HEK293 (cell line): ENCODE measurements around the gene TTLL11.

Source experiments
- PBX3 ChIP-seq: sonication (generic); formaldehyde crosslinking; IDR thresholded peaks from 2 replicates; pipeline ENCODE4 v1.8.1; 2022; ENCODE audit warnings: mild to moderate bottlenecking, moderate library complexity, missing genetic modification reagents
- ZBTB17 ChIP-seq: fragments of 450-650 bp; formaldehyde crosslinking; IDR thresholded peaks from 2 replicates; pipeline ENCODE4 v1.5.1; 2016; ENCODE audit warnings: missing biosample characterization, missing genetic modification characterization
- ZNF248 ChIP-seq: fragments of 450-650 bp; formaldehyde crosslinking; IDR thresholded peaks from 2 replicates; pipeline ENCODE4 v1.5.1; 2017; ENCODE audit warnings: missing biosample characterization, missing genetic modification characterization
- ZNF626 ChIP-seq: fragments of 450-650 bp; sonication (Bioruptor Pico); formaldehyde crosslinking; IDR thresholded peaks from 2 replicates; pipeline ENCODE4 v1.5.1; 2018; ENCODE audit warnings: missing biosample characterization, missing genetic modification characterization, inconsistent platforms

- TF ChIP-seq PBX3 (CRISPR knock-in tag) (no peak), ZBTB17 (no peak), ZNF248 (no peak), ZNF626 (tag by site-specific recombination) (no peak)
These were observed 249.0 kb downstream of the TTLL11 start for GRCh38 chr9:121844098-121844497.
